GM18951 (cell line): ENCODE data around the gene SBF2.
"Not testable (repeated sequence)": the region's sequence is repeated elsewhere in the genome, so short reads cannot be mapped to it uniquely, and the experiment has no call there.

Source experiments
- POLR2A ChIP-seq: IDR thresholded peaks from 4 replicates; pipeline ENCODE4 v1.6.1; 2011; ENCODE audit warnings: mild to moderate bottlenecking; ENCODE audit not compliant: insufficient read length, insufficient read depth; ENCODE audit errors: extremely low read depth
- in situ Hi-C: fragments of 300-500 bp; cut with MboI; formaldehyde crosslinking; loops from one replicate; pipeline ENCODE4 v1.12.0; 2022; ENCODE audit warnings: low sequenced_read_pairs, mixed read lengths, inconsistent platforms; ENCODE audit not compliant: unreplicated experiment

The SBF2 gene

GRCh38 chr11:9901943-9902342 is 392.1 kb downstream of the SBF2 start:
- in situ Hi-C loops = no loop called here
- no peak for TF ChIP-seq POLR2A

- in situ Hi-C loops = not testable (repeated sequence)
Observed at GRCh38 chr11:9900253-9900652, 393.8 kb downstream of the SBF2 start.

- no peak for TF ChIP-seq POLR2A
- in situ Hi-C loops = no loop called here
Observed at GRCh38 chr11:9899676-9900075, 394.3 kb downstream of the SBF2 start.

GRCh38 chr11:9896902-9897301 is 397.1 kb downstream of the SBF2 start:
- TF ChIP-seq POLR2A = no peak
- in situ Hi-C loops = no loop called here

GRCh38 chr11:9895006-9895405 is 399.0 kb downstream of the SBF2 start:
- in situ Hi-C loops = no loop called here
- no peak for TF ChIP-seq POLR2A

GRCh38 chr11:9893474-9893873 is 400.5 kb downstream of the SBF2 start:
- TF ChIP-seq POLR2A = no peak

GRCh38 chr11:9888938-9889337 is 405.1 kb downstream of the SBF2 start:
- in situ Hi-C loops = no loop called here

More at GRCh38 chr11:9893474-9893873, 400.5 kb downstream of the SBF2 start:
- in situ Hi-C loops = no loop called here

GRCh38 chr11:9887472-9887871 is 406.5 kb downstream of the SBF2 start:
- TF ChIP-seq POLR2A = no peak
- in situ Hi-C loops = no loop called here

More at GRCh38 chr11:9888938-9889337, 405.1 kb downstream of the SBF2 start:
- no peak for TF ChIP-seq POLR2A

- in situ Hi-C loops = no loop called here
- no peak for TF ChIP-seq POLR2A
Observed at GRCh38 chr11:9886595-9886994, 407.4 kb downstream of the SBF2 start.

GRCh38 chr11:9884601-9885000 is 409.4 kb downstream of the SBF2 start:
- no peak for TF ChIP-seq POLR2A
- in situ Hi-C loops = no loop called here

- no peak for TF ChIP-seq POLR2A
- in situ Hi-C loops = no loop called here
Observed at GRCh38 chr11:9880657-9881056, 413.4 kb downstream of the SBF2 start.

- in situ Hi-C loops = no loop called here
- TF ChIP-seq POLR2A = no peak
Observed at GRCh38 chr11:9878936-9879335, 415.1 kb downstream of the SBF2 start.

GRCh38 chr11:9876331-9876730 is 417.7 kb downstream of the SBF2 start:
- in situ Hi-C loops = no loop called here
- no peak for TF ChIP-seq POLR2A

- no peak for TF ChIP-seq POLR2A
- in situ Hi-C loops = no loop called here
Observed at GRCh38 chr11:9875862-9876261, 418.2 kb downstream of the SBF2 start.

- no peak for TF ChIP-seq POLR2A
- in situ Hi-C loops = no loop called here
Observed at GRCh38 chr11:9875399-9875798, 418.6 kb downstream of the SBF2 start.
